ENCODE results near the gene CD83. TPM values are rescaled to one million over a fixed set of nuclear protein-coding genes. Genes with fewer than 3 reads are reported as not detected.
"Not testable (repeated sequence)": the region's sequence is repeated elsewhere in the genome, so short reads cannot be mapped to it uniquely, and the experiment has no call there.

The CD83 gene
- total RNA-seq, 1 donor from 2014 or later, result 1.8 TPM

- no peaks in the 10 kb centered on the region for H4K20me1 ChIP-seq (ENCODE audit: insufficient read depth, low read length)
- no peak for TF ChIP-seq EZH2 (IDR thresholded peaks at IDR 0.05; ENCODE audit: insufficient read depth, low read length)
- TF ChIP-seq, protein P1, sequence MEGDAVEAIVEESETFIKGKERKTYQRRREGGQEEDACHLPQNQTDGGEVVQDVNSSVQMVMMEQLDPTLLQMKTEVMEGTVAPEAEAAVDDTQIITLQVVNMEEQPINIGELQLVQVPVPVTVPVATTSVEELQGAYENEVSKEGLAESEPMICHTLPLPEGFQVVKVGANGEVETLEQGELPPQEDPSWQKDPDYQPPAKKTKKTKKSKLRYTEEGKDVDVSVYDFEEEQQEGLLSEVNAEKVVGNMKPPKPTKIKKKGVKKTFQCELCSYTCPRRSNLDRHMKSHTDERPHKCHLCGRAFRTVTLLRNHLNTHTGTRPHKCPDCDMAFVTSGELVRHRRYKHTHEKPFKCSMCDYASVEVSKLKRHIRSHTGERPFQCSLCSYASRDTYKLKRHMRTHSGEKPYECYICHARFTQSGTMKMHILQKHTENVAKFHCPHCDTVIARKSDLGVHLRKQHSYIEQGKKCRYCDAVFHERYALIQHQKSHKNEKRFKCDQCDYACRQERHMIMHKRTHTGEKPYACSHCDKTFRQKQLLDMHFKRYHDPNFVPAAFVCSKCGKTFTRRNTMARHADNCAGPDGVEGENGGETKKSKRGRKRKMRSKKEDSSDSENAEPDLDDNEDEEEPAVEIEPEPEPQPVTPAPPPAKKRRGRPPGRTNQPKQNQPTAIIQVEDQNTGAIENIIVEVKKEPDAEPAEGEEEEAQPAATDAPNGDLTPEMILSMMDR (IDR thresholded peaks at IDR 0.05; ENCODE audit: insufficient read depth, low read depth, low read length), result no peak
- no peak overlapping the region for H3K9ac ChIP-seq (ENCODE audit: low read length)
- H3K9me3 ChIP-seq (ENCODE audit: insufficient read depth, low read depth, low read length), result no peaks in the 10 kb centered on the region
- Mint-ChIP-seq H3K27me3 (ENCODE audit: low read depth, unreplicated experiment) (peaks cover 35% of the 10 kb centered on the region), H3K27ac (ENCODE audit: unreplicated experiment) (no peak overlapping the region), H3K36me3 (ENCODE audit: low read depth, unreplicated experiment) (no peaks in the 10 kb centered on the region), H3K4me3 (ENCODE audit: unreplicated experiment) (no peak overlapping the region), H3K9me3 (ENCODE audit: unreplicated experiment) (no peaks in the 10 kb centered on the region), H3K4me1 (ENCODE audit: low read depth, unreplicated experiment) (no peaks in the 10 kb centered on the region)
- H3K36me3 ChIP-seq (ENCODE audit: insufficient read depth, low read length), result no peaks in the 10 kb centered on the region
- no peak for DNase-seq (ENCODE audit: low read depth)
- no peak overlapping the region for H2AFZ ChIP-seq (ENCODE audit: low read depth, low read length)
- peaks cover 12% of the 10 kb centered on the region for H3K27me3 ChIP-seq (ENCODE audit: insufficient read depth, low read length)
- H3K4me3 ChIP-seq (ENCODE audit: insufficient read depth, low read depth, low read length), result no peak overlapping the region
- H3K4me1 ChIP-seq (ENCODE audit: insufficient read depth, low read length), result no peaks in the 10 kb centered on the region
- no peak overlapping the region for H3K4me2 ChIP-seq (ENCODE audit: low read length)
- FAIRE-seq, result no peak
- H3K27ac ChIP-seq (ENCODE audit: low read depth, low read length), result no peak overlapping the region
- H3K79me2 ChIP-seq (ENCODE audit: insufficient read depth, low read length), result no peaks in the 10 kb centered on the region
These were observed 31.6 kb downstream of the CD83 start for GRCh38 chr6:14149053-14149738.

DNA sequence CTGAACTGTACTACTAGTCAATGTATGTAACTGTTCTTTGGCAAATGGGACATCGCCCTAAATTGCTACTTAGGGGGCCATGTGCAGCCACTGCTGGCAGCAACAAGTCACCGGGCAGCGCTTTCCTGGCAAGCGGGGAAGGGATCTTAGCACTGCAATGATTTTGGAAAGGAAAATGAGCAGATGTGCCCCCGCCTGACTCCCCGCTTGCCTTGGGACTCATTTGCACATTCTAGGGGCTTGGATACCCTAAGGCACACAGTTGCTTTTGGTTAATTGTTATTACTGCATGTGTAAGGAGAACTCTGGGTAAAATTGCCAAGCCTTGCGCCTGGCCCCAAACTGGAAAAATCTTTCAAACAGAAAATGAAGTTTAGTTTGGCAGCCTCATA lies 32.2 kb downstream of the CD83 start:
- no peak for FAIRE-seq
- TF ChIP-seq EZH2 (IDR thresholded peaks at IDR 0.05; ENCODE audit: insufficient read depth, low read length), result no peak
- TF ChIP-seq, protein P1 (IDR thresholded peaks at IDR 0.05; ENCODE audit: insufficient read depth, low read depth, low read length), result no peak
- peaks cover 37% of the 10 kb centered on the region for H3K27me3 Mint-ChIP-seq (ENCODE audit: low read depth, unreplicated experiment)

DNA sequence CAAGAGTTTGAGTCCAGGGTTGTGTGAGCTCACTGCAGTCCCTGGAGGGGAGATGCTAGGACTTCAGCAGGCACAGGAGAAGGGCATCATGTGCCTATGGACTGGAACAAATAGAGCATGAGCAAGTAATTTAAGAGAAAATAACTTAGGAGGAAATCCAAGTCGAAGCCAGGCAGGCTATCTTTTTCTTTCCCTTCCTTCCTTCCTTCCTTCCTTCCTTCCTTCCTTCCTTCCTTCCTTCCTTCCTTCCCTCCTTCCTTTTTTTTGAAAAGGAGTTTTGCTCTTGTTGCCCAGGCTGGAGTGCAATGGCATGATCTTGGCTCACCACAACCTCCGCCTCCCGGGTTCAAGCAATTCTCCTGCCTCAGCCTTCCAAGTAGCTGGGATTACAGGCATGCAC lies 33.7 kb downstream of the CD83 start:
- not testable (repeated sequence) for H3K4me2 ChIP-seq (ENCODE audit: low read length); H3K79me2 ChIP-seq (ENCODE audit: insufficient read depth, low read length); H3K9me3 ChIP-seq (ENCODE audit: insufficient read depth, low read depth, low read length); H3K4me3 ChIP-seq (ENCODE audit: insufficient read depth, low read depth, low read length); H3K4me3 Mint-ChIP-seq (ENCODE audit: unreplicated experiment); H4K20me1 ChIP-seq (ENCODE audit: insufficient read depth, low read length); H3K4me1 ChIP-seq (ENCODE audit: insufficient read depth, low read length); H3K36me3 Mint-ChIP-seq (ENCODE audit: low read depth, unreplicated experiment); H3K4me1 Mint-ChIP-seq (ENCODE audit: low read depth, unreplicated experiment); H3K27ac ChIP-seq (ENCODE audit: low read depth, low read length); H3K9ac ChIP-seq (ENCODE audit: low read length); H3K36me3 ChIP-seq (ENCODE audit: insufficient read depth, low read length); FAIRE-seq; H3K9me3 Mint-ChIP-seq (ENCODE audit: unreplicated experiment); H2AFZ ChIP-seq (ENCODE audit: low read depth, low read length); DNase-seq (ENCODE audit: low read depth); H3K27me3 ChIP-seq (ENCODE audit: insufficient read depth, low read length); H3K27ac Mint-ChIP-seq (ENCODE audit: unreplicated experiment)
- H3K27me3 Mint-ChIP-seq (ENCODE audit: low read depth, unreplicated experiment), result peaks cover 39% of the 10 kb centered on the region

More for the DNA sequence above, 32.2 kb downstream of the CD83 start:
- no peak for DNase-seq (ENCODE audit: low read depth)
- Histone ChIP-seq H3K27me3 (ENCODE audit: insufficient read depth, low read length) (peaks cover 12% of the 10 kb centered on the region), H3K27ac (ENCODE audit: low read depth, low read length) (no peak overlapping the region), H2AFZ (ENCODE audit: low read depth, low read length) (no peak overlapping the region), H3K4me2 (ENCODE audit: low read length) (no peak overlapping the region), H3K36me3 (ENCODE audit: insufficient read depth, low read length) (no peaks in the 10 kb centered on the region), H3K9me3 (ENCODE audit: insufficient read depth, low read depth, low read length) (no peaks in the 10 kb centered on the region), H3K9ac (ENCODE audit: low read length) (no peak overlapping the region), H3K4me3 (ENCODE audit: insufficient read depth, low read depth, low read length) (no peak overlapping the region), H4K20me1 (ENCODE audit: insufficient read depth, low read length) (no peaks in the 10 kb centered on the region), H3K4me1 (ENCODE audit: insufficient read depth, low read length) (no peaks in the 10 kb centered on the region), H3K79me2 (ENCODE audit: insufficient read depth, low read length) (no peaks in the 10 kb centered on the region)
- Mint-ChIP-seq H3K4me1 (ENCODE audit: low read depth, unreplicated experiment) (no peaks in the 10 kb centered on the region), H3K4me3 (ENCODE audit: unreplicated experiment) (no peak overlapping the region), H3K9me3 (ENCODE audit: unreplicated experiment) (no peaks in the 10 kb centered on the region), H3K27ac (ENCODE audit: unreplicated experiment) (no peak overlapping the region), H3K36me3 (ENCODE audit: low read depth, unreplicated experiment) (no peaks in the 10 kb centered on the region)
